Measurements from ENCODE around the gene DSG1.

GRCh38 chr18:31273812-31274527 is 44.0 kb upstream of the DSG1 start:
- TF ChIP-seq CTCF (IDR thresholded peaks at IDR 0.05; ENCODE audit: control extremely low read depth in 1 of 3, insufficient read depth in 1 of 3, low read depth in 1 of 3, low read length in 3 of 3): no peak
- TF ChIP-seq KDM5A (IDR thresholded peaks at IDR 0.05; ENCODE audit: low read length): no peak
- no peak for TF ChIP-seq FOSL1 (IDR thresholded peaks at IDR 0.05; ENCODE audit: insufficient read depth, low read depth, low read length)
- TF ChIP-seq TAF1 (IDR thresholded peaks at IDR 0.05; ENCODE audit: low read depth, low read length): no peak
- TF ChIP-seq POLR2AphosphoS5 (IDR thresholded peaks at IDR 0.05; ENCODE audit: low read depth, low read length): no peak
- TF ChIP-seq CREB1 (IDR thresholded peaks at IDR 0.05): no peak
- no peak for TF ChIP-seq POLR2A (IDR thresholded peaks at IDR 0.05; ENCODE audit: control extremely low read depth in 1 of 2, low read depth in 2 of 2, low read length in 2 of 2)
- no peak for TF ChIP-seq CHD1 (IDR thresholded peaks at IDR 0.05; ENCODE audit: low read depth, low read length)
- TF ChIP-seq CHD2 (IDR thresholded peaks at IDR 0.05; ENCODE audit: low read length): no peak
- no peak for TF ChIP-seq CEBPB (IDR thresholded peaks at IDR 0.05; ENCODE audit: low read depth, low read length)
